ENCODE data around the gene GRK3.
"Not testable (repeated sequence)": the region's sequence is repeated elsewhere in the genome, so short reads cannot be mapped to it uniquely, and the experiment has no call there.

GRK3 gene

DNA sequence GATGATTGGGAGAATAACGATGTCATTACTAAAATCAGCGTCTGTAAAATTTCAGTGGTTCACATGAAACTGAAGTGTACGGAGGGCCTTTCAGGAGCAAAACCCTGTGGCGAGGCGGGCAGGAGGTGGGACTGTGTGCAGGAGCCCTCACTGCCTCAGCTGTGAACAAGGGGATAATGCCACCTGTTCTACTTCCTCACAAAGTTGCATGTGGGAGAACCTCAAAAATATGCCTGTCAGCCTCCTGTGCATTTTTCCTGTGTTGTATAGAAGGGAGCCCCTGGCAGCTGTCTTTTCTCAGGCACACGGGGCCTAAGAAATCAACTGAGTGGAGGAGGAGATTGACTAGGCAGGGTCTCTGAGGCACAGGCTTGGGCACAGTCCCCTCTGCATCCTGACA lies 134.5 kb downstream of the GRK3 start:
- no peak for DNase-seq (ENCODE audit: low read depth)

DNA sequence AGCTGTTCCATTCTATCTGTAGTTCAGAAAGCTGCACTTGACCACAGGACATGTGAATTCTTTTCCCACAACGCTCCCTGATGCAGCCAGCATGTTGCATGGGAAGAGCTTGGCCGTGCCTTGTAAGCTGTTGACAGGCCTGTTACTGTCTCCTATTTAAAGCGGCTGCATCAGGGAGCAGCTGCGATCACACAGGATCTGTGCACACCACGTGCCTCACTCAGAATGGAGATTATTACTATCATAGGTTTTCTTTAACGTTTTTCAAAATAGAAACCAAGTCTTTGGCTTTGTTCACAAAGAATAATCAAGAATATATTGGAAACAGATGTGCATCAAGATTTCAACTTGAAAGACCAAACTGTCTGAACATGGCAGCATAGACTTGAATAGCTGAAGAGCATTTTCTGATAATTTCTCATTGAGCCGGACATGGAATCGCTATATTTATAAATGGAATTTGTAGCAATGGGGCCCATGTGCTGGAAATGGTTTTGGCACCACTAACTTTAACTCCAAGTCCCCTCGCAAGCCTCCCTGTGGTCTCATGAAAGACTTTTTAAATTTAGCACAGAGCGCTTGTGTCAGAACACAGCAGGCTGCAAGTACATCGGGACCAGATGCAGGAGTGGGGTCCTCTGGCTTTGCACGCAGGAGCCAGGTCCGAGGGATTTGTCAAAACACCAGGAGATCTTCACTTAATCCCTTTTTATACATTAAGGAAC lies 136.7 kb downstream of the GRK3 start:
- no peak for DNase-seq (ENCODE audit: low read depth)

DNA sequence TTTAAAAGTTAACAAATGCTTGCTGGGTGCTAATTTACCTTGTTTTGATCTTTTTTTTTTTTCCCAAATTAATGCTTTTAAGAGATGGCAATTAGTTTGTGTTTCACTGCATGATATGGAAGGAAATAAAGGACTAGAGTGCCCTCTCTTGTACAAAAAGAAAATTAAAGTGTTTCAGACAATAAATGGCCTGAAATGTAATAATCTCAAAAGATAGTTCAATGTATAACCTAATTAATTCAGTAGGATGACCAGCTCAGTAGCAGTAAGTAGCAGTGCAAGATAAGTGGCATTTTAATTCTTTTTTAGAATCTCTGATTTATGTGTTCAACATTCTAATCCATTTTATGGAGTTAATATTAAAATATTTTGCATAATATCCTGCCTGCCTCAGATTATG lies 137.6 kb downstream of the GRK3 start:
- no peak for DNase-seq (ENCODE audit: low read depth)

DNA sequence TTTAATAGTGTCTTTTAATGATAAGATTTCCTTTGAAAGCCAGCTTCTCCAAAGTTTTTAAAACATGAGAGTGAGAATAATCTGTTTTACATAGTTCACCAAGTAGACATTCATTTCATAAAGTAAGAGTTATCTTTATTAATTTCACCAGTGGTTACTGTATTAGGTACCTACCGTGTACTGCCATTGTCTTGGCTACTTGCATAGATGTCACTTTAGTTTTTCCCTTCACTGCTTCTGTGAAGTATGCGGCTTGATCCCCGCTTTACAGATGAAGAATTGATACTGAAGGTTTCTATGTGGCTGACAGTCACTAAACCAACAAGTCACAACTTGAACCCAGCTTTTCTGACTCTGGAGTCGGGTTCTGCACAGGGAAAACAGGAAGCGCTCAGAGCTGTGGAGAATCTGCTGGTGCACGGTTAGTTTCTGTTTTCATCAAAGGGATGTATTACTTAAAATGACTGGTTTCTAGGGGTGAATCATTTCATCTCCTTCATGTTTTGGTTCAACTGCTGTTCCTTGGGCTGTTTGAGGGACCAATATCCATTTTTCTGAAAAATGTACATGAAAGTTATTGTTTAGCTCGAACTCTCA lies 138.2 kb downstream of the GRK3 start:
- no peak for DNase-seq (ENCODE audit: low read depth)

DNA sequence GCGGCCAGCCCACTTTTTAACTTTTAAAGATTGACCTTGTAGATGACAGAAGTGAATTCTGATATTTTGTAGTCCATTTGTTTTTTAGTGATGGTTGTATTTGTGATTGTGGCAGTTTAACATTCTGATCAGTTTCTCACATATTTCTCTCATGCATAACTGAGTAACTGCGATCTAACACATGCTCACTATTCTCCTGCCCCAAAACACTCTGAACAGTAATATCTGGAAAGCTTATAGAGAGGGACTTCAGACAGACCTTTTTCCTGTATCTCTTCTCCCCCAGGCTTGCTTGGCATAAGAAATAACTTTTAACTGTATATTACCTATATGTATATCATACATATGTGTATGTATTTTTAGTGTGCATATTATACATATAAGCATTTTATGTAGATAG lies 140.2 kb downstream of the GRK3 start:
- DNase-seq (ENCODE audit: low read depth): no peak

DNA sequence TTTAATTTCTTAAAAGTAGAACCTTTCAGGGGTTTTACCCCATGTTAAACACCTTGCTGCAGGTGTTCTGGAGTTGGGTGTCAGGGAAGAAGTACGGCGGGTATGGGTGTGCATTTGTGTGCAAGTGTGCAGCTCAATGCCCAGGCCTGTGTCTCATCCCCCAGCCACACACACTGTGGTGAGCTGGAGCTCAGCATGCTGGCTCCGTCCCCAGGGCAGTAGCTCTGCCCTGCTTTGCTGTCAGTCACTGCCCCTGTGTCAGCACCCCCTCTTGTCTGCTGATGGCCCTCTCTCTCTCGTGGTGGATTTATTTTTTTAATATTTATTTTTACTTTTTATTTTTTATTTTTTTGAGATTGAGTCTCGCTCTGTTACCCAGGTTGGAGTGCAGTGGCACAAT lies 141.7 kb downstream of the GRK3 start:
- DNase-seq (ENCODE audit: low read depth): no peak

DNA sequence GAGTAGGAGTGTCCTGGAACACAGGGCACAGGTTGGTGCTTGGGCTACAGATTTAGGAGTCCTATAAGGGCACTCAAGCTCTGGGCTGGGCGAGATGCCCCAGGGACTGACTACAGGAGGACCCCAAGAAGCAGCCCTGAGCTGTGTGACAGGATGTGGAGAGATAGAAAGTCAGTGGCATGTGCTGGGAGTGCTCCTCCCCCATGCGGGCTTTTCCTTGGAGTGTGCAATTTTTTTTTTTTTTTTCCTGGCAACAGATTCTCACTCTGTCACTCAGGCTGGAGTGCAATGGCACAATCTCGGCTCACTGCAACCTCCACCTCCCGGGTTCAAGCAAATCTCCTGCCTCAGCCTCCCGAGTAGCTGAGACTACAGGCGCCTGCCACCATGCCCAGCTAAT lies 144.0 kb downstream of the GRK3 start:
- not testable (repeated sequence) for DNase-seq (ENCODE audit: low read depth)

DNA sequence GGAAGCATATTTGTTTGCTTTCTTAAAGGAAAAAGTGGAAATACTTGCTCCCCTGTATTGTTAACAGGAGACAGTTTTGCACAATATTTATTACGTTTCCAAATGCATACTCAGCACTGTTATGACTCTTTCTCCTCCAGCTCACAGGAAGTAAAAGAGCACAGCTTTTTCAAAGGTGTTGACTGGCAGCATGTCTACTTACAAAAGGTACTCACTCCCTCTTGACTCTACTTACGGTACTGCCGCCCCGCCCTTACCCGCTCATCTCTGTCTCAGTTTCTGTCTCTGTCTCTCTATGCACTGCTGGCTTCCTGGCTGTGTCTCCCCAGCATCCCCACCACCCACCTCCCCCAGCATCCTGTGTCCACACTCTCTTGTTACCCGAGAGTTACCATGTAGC lies 145.3 kb downstream of the GRK3 start:
- DNase-seq (ENCODE audit: low read depth): no peak

DNA sequence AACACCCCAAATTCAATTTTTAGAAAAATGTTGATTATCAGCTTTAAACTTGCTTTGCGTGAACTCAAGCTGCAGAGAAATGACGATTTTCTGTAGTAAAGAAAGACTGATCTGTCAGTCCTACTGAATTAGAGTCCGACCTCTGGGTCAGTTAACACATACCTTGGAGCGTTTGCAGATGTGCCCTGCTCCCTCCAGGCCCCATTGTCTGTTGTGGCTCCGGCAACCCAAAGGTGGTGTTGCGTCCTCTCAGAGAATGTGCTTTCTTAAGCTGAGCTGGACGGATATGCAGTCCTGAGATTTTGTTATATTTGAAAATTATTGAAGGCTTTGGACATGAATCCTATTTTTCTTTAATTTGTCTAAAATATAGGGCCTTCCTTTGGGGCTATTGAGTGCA lies 146.0 kb downstream of the GRK3 start:
- DNase-seq (ENCODE audit: low read depth): no peak

DNA sequence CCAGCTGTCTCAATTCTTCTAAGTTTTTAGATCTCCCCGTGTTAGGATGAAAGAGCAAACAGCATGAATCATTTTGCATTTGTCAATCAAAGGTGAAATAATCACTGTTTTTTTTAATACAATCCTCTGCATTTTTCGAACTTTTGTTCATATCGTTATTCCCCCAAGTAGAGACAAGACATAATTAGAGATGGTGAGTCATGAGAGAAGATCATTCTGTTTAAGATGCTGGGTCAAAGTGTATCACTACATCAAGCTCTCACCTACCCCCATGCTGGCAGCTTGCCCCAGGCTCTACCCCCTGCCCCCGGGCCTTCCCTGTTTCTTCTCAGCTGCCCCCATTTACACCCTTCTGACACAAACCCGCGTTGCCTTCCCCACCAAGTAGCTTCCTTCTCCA lies 147.0 kb downstream of the GRK3 start:
- DNase-seq (ENCODE audit: low read depth): no peak

DNA sequence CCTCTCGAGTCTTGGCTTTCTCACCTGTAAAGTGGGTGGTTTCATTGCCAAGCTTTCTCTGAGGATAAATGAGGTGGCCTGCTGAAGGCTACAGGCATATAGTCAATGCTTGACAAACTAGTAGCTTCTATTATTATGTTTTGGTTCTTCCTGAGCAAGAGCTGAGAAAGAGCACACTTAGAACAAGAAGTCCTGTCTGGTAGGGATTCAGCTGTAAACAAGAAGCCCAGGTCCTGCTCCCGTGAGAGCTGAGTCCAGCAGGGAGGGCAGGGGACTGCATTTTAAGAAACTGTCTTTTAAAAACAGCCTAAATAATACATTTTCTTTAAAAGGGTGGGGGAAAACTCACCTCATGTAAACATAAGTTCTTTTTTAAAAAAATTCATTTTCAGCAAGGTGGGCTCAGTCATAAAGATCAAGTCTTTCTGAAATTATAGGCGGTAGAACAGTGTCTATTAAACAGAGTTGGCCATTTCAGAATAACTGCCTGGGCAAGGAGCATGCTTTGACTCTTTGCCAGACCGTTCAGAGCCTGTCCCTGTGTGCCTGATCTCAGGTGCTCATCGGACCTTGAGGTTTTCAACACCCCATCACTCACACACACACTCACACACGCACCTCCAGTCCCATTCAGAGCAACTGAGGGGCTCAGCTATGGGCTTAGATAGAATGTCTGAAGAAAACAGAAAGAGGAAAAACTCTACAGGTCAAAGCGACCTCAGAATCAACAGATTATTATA lies 148.4 kb downstream of the GRK3 start:
- DNase-seq (ENCODE audit: low read depth): no peak

DNA sequence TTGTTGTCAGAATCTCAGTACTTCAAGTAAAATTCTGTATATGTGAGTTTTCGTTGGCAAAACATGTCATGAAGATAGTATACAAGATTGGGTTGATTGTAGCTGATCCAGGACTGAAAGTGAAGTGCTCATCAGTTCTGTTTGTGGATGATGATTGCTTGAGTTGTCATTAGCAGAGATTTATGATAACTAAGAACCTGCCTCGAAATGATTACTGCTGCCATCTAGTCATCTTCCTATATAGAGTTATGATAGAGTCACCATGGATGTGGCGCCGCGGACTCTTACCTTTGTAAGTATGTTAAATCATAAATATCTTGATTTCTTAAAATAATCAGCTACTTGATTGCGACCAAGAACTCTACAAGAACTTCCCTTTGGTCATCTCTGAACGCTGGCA lies 149.6 kb downstream of the GRK3 start:
- DNase-seq (ENCODE audit: low read depth): no peak

DNA sequence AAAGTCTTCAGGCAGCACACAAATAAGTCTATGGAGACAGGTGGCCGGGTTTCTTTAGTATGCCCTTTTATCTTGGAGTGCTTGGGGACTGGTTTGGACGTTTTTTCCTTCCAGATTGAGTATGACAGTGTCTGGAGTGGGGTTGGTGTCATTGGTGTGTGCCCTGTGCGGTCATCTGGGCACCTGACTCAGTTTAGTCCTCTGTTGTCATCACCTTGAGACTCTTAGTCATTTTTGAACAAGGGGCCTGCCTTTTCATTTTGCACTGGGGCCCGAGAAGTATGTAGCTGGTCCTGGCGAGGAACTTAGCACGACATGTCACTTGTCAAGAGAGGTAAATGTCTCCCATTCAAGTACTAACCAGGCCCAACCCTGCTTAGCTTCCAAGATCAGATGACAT lies 150.3 kb downstream of the GRK3 start:
- no peak for DNase-seq (ENCODE audit: low read depth)

DNA sequence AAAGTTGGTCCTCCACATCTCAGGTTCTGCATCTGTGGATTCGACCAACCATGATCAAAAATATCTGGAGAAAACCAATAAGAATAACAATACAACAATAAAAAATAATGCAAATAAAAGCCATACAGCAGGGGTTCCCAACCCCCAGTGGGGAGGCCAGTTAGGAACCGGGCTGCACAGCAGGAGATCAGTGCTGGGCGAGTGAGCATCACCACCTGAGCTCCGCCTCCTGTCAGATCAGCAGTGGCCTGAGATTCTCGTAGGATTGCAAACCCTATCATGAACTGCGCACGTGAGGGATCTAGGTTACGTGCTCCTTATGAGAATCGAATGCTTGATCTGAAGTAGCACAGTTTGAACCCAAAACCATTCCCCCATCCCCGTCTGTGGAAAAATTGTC lies 152.2 kb downstream of the GRK3 start:
- no peak for DNase-seq (ENCODE audit: low read depth)

DNA sequence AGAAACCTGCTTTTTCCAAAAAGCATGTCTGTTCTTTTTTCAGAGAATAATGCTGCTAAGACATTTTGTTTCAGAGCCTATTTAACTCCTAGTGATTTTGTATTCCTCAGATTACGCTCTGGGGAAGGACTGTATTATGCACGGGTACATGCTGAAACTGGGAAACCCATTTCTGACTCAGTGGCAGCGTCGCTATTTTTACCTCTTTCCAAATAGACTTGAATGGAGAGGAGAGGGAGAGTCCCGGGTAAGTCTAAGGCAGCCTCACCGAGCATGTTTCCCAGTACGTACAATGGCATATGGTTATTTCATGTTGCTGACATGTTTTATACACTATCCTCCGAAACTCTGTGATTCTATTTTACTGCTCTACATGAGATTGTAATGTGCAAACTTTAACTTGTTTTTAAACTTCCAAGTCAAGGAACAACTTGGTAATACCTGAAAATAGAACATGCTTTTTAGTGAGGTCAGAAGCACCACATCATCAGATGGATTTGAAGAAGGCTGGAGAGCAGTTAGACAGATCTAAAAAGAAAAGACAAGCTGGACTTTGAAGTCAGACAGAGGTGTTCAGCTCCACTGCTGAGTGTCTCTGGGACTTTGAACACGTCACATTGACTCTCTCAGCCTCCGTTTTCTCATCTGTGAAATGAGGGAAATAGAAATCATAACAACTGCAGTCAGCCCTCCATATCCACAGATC lies 153.8 kb downstream of the GRK3 start:
- no peak for DNase-seq (ENCODE audit: low read depth)

DNA sequence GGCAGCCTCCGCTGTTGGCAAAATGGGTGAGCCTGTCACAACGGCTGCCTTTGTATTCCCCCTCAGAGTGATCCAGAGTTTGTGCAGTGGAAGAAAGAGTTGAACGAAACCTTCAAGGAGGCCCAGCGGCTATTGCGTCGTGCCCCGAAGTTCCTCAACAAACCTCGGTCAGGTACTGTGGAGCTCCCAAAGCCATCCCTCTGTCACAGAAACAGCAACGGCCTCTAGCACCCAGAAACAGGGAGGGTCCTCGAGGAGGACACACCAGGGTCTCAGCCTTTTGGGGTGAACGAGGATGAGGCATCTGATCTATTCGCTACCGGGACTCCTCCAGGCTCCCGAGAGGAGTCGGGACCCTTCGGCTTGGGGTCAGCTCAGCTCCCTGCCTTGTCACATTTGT lies 157.7 kb downstream of the GRK3 start:
- DNase-seq (ENCODE audit: low read depth): no peak

DNA sequence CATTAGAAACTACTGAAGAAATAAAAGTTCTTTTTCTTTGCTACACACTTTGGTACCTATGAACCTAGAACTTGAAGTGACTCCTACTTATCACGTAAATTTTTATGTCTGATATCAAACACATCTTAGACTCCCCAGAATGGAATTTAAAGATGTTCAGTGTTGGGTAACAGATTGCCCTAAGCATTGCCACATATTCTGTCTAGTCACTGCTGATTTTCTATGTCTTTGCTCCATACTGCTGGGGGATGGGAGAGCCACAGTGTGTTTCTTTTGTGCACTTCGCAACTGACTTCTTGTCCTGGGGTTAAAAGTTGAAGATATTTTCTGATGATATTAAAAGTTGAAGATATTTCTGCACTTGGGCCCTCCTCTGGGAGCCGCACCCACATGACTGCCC lies 158.2 kb downstream of the GRK3 start:
- no peak for DNase-seq (ENCODE audit: low read depth)

DNA sequence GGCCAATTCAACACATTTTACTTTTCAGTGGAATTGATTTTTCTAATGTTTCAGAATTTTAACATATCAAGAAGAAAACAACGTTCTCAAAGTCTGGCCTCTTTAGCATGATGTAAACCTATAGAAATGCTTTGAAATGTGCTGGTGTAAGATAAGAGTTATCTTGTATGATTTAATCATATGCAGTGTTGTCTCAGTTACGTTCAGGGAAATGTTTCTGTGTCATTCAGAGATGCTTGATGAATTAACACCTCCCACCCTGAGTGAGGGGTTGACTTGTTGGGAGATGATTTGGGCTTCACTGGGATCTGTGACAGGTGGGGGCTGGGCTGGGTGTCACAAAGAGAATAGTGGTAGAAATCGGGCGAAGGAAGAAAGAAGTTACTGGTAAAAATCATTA lies 161.8 kb downstream of the GRK3 start:
- DNase-seq (ENCODE audit: low read depth): no peak

DNA sequence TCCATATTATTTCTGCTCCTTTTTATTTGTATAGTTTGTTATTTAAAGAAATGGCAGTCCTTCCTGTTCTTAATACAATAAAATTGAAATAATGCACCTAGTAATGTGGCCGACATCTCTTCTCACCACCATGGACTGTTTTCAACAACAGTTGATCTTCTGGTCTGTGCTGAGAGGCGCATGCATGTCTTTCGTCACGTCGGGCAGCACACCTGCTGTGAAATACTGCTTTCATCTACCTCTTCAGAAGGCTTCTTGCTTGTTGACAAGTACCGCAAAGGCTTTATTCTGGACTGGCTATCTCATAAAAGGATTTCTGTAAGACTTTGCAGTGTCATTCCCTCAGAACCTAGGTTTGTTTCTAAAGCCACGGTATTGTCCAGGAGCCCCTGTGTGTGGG lies 163.6 kb downstream of the GRK3 start:
- no peak for DNase-seq (ENCODE audit: low read depth)

DNA sequence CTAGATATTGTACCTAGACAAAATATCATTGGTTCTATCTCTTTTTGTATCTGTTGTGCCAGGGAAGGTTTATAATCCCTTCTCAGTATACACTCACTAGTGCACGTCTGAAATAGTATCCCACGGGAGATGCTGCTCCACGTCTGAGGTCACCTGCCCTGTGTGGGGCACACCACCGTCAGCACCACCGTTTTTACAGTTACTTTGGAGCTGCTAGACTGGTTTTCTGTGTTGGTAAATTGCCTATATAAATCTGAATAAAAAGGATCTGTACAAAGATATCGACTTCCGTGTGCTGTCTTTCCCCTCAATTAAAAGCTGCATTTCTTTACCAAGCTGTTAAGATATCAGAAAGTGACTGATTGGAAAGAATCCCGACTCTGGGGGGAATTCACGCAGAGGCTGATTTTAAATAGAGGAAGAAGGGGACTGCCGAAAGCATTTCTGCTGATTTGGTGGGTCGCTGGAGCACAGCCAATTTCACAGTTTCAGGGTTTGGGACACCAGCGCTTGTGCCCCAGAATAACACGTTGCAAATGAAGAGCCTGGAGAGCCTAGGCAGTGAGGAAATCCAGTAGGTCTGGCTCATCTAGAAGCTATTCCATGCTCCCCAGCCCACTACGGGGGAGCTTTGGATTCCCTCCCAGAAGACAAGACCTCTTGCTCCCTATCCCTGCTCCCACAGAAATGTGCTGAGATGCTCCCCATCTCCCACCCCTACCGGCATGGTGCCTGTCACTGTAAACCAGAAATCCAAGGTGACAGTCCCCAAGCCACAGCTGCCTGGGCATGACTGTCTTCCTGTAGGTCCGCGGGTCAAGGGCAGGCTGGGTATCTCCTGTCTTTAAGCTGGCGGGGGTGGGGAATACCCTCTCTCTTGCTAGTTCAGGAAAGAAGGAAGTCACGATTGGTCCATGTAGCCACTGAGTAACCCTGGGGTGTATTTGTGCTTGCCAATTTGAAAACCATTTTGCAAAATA lies 164.8 kb downstream of the GRK3 start:
- no peak for DNase-seq (ENCODE audit: low read depth)

DNA sequence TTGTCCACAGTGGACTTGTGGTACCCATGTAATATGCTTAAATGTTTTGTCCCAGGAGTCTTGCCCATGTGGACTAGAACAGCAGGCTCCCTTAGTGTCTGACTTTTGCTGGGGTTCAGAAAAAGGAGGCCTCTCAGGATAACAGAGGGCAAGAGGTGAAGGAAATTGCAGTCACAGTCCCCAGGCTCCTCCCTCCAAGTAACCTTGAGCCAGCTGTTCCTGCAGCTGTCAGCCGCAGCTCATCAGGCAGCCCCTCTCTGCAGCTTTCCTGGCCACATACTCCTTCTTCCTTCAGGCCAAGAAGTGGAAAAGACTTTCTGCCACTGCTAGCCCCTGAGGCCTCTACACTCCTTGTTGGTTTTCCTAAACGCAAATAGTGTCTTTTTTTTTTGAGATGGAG lies 171.2 kb downstream of the GRK3 start:
- DNase-seq (ENCODE audit: low read depth): no peak
